GM10266 (cell line): ENCODE results near the gene GCKR.

Source experiments
- DNase-seq: peaks from one replicate; pipeline ENCODE4 v3.0.0; 2012; ENCODE audit errors: extremely low spot score
- CTCF ChIP-seq: IDR thresholded peaks from 2 replicates; pipeline ENCODE4 v1.5.1; 2012; ENCODE audit warnings: mild to moderate bottlenecking, low read depth; ENCODE audit not compliant: control insufficient read depth, insufficient read depth; ENCODE audit errors: missing control alignments

GCKR gene

DNA sequence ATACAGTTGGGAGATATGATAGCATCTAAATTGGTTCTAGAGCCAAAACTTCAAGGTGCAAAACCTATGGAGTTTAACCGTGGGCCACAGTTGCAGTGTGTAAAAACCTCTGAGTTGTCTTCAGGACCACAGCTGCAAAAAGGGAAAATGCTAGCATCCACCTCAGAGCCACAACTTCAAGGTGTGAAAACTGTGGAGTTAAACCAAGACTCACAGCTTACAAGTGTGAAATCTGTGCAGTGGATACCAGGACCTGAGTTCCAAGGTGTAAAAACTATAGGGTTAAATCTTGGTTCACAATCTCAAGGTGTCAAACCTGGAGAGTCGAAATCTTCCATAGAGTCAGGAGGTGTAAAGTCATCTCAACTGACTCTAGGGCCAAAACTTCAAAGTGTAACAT, 75.8 kb downstream of the GCKR start:
- TF ChIP-seq CTCF: no peak
- no peak for DNase-seq

DNA sequence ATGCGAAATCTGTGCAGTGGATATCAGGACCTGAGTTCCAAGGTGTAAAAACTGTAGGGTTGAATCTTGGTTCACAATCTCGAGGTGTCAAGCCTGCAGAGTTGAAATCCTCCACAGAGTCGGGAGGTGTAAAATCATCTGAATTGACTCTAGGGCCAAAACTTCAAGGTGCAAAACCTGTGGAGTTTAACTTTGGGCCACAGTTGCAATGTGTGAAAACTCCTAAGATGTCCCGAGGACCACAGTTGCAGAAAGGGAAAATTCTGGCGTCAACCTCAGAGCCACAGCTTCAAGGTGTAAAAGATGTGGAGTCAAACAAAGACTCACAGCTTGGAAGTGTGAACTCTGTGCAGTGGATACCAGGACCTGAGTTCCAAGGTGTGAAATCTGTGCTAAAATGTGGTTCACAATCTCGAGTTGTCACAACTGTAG, 76.4 kb downstream of the GCKR start:
- DNase-seq: no peak
- TF ChIP-seq CTCF: no peak
